HepG2 (cell line): ENCODE measurements around the gene MEF2A. TPM values are rescaled to one million over a fixed set of nuclear protein-coding genes. Genes with fewer than 3 reads are reported as not detected.

Source experiments
- ATAC-seq: fragments of 200-7000 bp; cut with Tn5 transposase; 3 replicates; pipeline ENCODE4 v1.9.1; 2020; ENCODE audit warnings: mild to moderate bottlenecking, moderate library complexity
- BruUV-seq: library from RNA; stranded (reverse); fragments of 400-500 nt; replicated peaks from 2 replicates; lab custom pipeline; 2021; lab: Mats Ljungman, UMichigan
- CTCF ChIA-PET: fragments of 300-600 bp; formaldehyde crosslinking; extraction: SDS; loops from one replicate; lab custom pipeline; 2021; ENCODE audit warnings: low total read pairs, inconsistent platforms, low intra/inter-chr PET ratio; lab: Yijun Ruan, JAX
- POLR2A ChIA-PET: fragments of 350-600 bp; sonication (Branson Sonifier 250); formaldehyde crosslinking; loops from one replicate; lab custom pipeline; 2020; ENCODE audit warnings: antibody characterized with exemption, inconsistent platforms; lab: Yijun Ruan, JAX
- DNase-seq: peaks from one replicate; pipeline ENCODE4 v3.0.0-alpha.2; 2015; ENCODE audit warnings: low spot score
- FAIRE-seq: peaks from 3 replicates; lab custom pipeline; 2011; peaks lifted over from hg19 to GRCh38; lab: Jason Lieb, UNC
- H2AFZ ChIP-seq: one replicate; pipeline ENCODE4 v1.6.1; 2011; ENCODE audit warnings: low read length, inconsistent platforms
- H3K27ac ChIP-seq: fragments of 300-600 bp; 3 replicates; pipeline ENCODE4 v1.8.0; 2011; ENCODE audit warnings: mixed run types, mild to moderate bottlenecking, mixed read lengths, low read length, inconsistent platforms; ENCODE audit not compliant: insufficient read depth; ENCODE audit errors: extremely low read length
- H3K27me3 ChIP-seq, 2 experiments: fragments of 200-600 bp in 1 of 2; 2 replicates in 1 of 2; 3 replicates in 1 of 2; pipeline versions ENCODE4 v1.6.0 to v1.8.0; 2011; ENCODE audit warnings: low read length in 2 of 2, mild to moderate bottlenecking in 2 of 2, moderate library complexity in 2 of 2, inconsistent platforms in 1 of 2; ENCODE audit not compliant: insufficient read depth in 2 of 2, control insufficient read depth in 1 of 2
- H3K36me3 ChIP-seq, 2 experiments: fragments of 200-600 bp in 1 of 2; replicated peaks in 1 of 2; 2 replicates in 1 of 2; 3 replicates in 1 of 2; pipeline versions ENCODE4 v1.5.1 to v1.8.0; 2011; ENCODE audit warnings: low read length in 2 of 2, inconsistent platforms in 1 of 2; ENCODE audit not compliant: insufficient read depth in 2 of 2, control insufficient read depth in 1 of 2
- H3K4me1 ChIP-seq: 2 replicates; pipeline ENCODE4 v1.5.1; 2012; ENCODE audit warnings: low read length, inconsistent platforms; ENCODE audit not compliant: insufficient read depth
- H3K4me2 ChIP-seq: 2 replicates; pipeline ENCODE4 v1.6.0; 2011; ENCODE audit warnings: low read depth, low read length, inconsistent platforms
- H3K4me3 ChIP-seq, 3 experiments: fragments of 200-600 bp in 1 of 3; sonication (generic), shearing (Covaris generic) in 1 of 3; replicated peaks in 1 of 3; 2 replicates each; pipeline ENCODE4 v1.5.1; 2011 to 2016; ENCODE audit warnings: low read length in 3 of 3, inconsistent platforms in 2 of 3, low read depth in 2 of 3, mild to moderate bottlenecking in 2 of 3, control low read depth in 1 of 3, mixed read lengths in 1 of 3; ENCODE audit not compliant: insufficient read depth in 1 of 3
- H3K79me2 ChIP-seq: one replicate; pipeline ENCODE4 v1.6.1; 2011; ENCODE audit warnings: low read length, inconsistent platforms; ENCODE audit not compliant: insufficient read depth
- H3K9ac ChIP-seq: 2 replicates; pipeline ENCODE4 v1.6.0; 2011; ENCODE audit warnings: mild to moderate bottlenecking, low read depth, low read length, inconsistent platforms; ENCODE audit not compliant: insufficient read depth
- H3K9me3 ChIP-seq: 2 replicates; pipeline ENCODE4 v1.5.1; 2012; ENCODE audit warnings: mild to moderate bottlenecking, low read length
- H4K20me1 ChIP-seq: 2 replicates; pipeline ENCODE4 v1.6.0; 2011; ENCODE audit warnings: inconsistent platforms, mild to moderate bottlenecking, low read length, moderate library complexity; ENCODE audit not compliant: insufficient read depth
- CREM ChIP-seq, 2 experiments: sonication (generic) in 1 of 2; formaldehyde crosslinking in 1 of 2; IDR thresholded peaks; 2 replicates each; pipeline versions ENCODE4 v1.4.0 to v1.6.1; 2016 to 2020; ENCODE audit warnings: antibody characterized with exemption in 1 of 2, mild to moderate bottlenecking in 1 of 2, missing genetic modification reagents in 1 of 2
- DNMT3B ChIP-seq: conservative IDR thresholded peaks from 2 replicates; pipeline ENCODE4 v1.6.1; 2016; ENCODE audit warnings: missing biosample characterization, control low read depth
- EZH2 ChIP-seq: conservative IDR thresholded peaks from 2 replicates; pipeline ENCODE4 v1.6.1; 2012; ENCODE audit warnings: mild to moderate bottlenecking, low read depth, low read length, moderate library complexity
- FOXP1 ChIP-seq, 2 experiments: fragments of 450-650 bp in 1 of 2; IDR thresholded peaks; 2 replicates each; pipeline ENCODE4 v1.6.1; 2017 to 2018; ENCODE audit warnings: antibody characterized with exemption in 1 of 2
- KMT2A ChIP-seq: sonication (generic); formaldehyde crosslinking; IDR thresholded peaks from 2 replicates; pipeline ENCODE4 v1.4.0; 2020; ENCODE audit warnings: missing genetic modification reagents
- KMT2B ChIP-seq: IDR thresholded peaks from 2 replicates; pipeline ENCODE4 v1.6.1; 2016; ENCODE audit warnings: missing genetic modification reagents, missing compliant biosample characterization
- NFE2L2 ChIP-seq: fragments of 150-350 bp; IDR thresholded peaks from 2 replicates; pipeline ENCODE4 v1.6.1; 2014; ENCODE audit warnings: low read length
- POGK ChIP-seq: sonication (generic); formaldehyde crosslinking; conservative IDR thresholded peaks from 2 replicates; pipeline ENCODE4 v1.8.0; 2022; ENCODE audit warnings: mild to moderate bottlenecking, moderate library complexity, missing genetic modification reagents
- SAFB2 ChIP-seq: sonication (generic); formaldehyde crosslinking; IDR thresholded peaks from 2 replicates; pipeline ENCODE4 v1.5.1; 2020; ENCODE audit warnings: missing genetic modification reagents, low read depth, mild to moderate bottlenecking, borderline replicate concordance
- TBL1XR1 ChIP-seq: fragments of 150-350 bp; IDR thresholded peaks from 2 replicates; pipeline ENCODE4 v1.6.1; 2014; ENCODE audit warnings: borderline replicate concordance, low read length; ENCODE audit not compliant: partially characterized antibody
- TEAD3 ChIP-seq: optimal IDR thresholded peaks from 2 replicates; pipeline ENCODE3; 2016; ENCODE audit warnings: borderline replicate concordance
- XRCC5 ChIP-seq: fragments of 200-400 bp; formaldehyde crosslinking; optimal IDR thresholded peaks from 2 replicates; pipeline ENCODE3; 2017; ENCODE audit warnings: mild to moderate bottlenecking, low read length
- ZBTB20 ChIP-seq: sonication (generic); formaldehyde crosslinking; IDR thresholded peaks from 2 replicates; pipeline ENCODE4 v1.8.1; 2023; ENCODE audit warnings: missing genetic modification reagents, low read depth, mild to moderate bottlenecking, borderline replicate concordance
- ZNF484 ChIP-seq: sonication (generic); formaldehyde crosslinking; IDR thresholded peaks from 2 replicates; pipeline ENCODE4 v1.5.1; 2020; ENCODE audit warnings: mild to moderate bottlenecking, low read depth, missing genetic modification reagents, borderline replicate concordance
- ZNF577 ChIP-seq: sonication (generic); formaldehyde crosslinking; IDR thresholded peaks from 2 replicates; pipeline ENCODE4 v1.4.0; 2020; ENCODE audit warnings: mild to moderate bottlenecking, low read depth, missing genetic modification reagents, borderline replicate concordance
- ZNF616 ChIP-seq: sonication (generic); formaldehyde crosslinking; IDR thresholded peaks from 2 replicates; pipeline ENCODE4 v1.5.0; 2020; ENCODE audit warnings: low read depth, mild to moderate bottlenecking, missing genetic modification reagents
- WGBS: methylation state at CpG from one replicate; pipeline ENCODE4 v1.1.6; 2017; ENCODE audit warnings: low lambda C conversion rate; 5-methylcytosine and 5-hydroxymethylcytosine counted together
- in situ Hi-C: cut with HindIII; loops from 2 replicates; pipeline ENCODE4 v1.10.0; 2017; ENCODE audit warnings: low pct_unique_long_range_greater_than_20kb; ENCODE audit not compliant: extremely low pct_ligation_motif_present
- intact Hi-C: fragments of 100-400 bp; cut with micrococcal nuclease; formaldehyde crosslinking; loops from one replicate; pipeline ENCODE4 v1.10.0; 2022; ENCODE audit not compliant: unreplicated experiment
- polyA plus RNA-seq, 8 experiments: library from polyadenylated mRNA; depleted of rRNA in 3 of 8; stranded (reverse) in 7 of 8; unstranded in 1 of 8; fragments of >200 nt; fragmentation: Illumina TruSeq in 4 of 8; extraction: Trizol in 4 of 8; gene quantifications; 2 replicates each; pipeline versions ENCODE4 v1.2.1 to v1.2.3, GENCODE V29; 2011 to 2016; ENCODE audit warnings: low read depth in 4 of 8, missing spikeins in 1 of 8, mixed read lengths in 1 of 8; ENCODE audit not compliant: insufficient read depth in 1 of 8
- total RNA-seq, 5 experiments: library from RNA; depleted of rRNA; stranded (reverse); fragments of >200 nt; fragmentation: Illumina TruSeq; extraction: Trizol; gene quantifications; 2 replicates each; pipeline ENCODE4 v1.2.3, GENCODE V29; 2016; ENCODE audit warnings: low read depth in 1 of 5
- TF ChIP-seq, protein P1 (sequence below): IDR thresholded peaks from 2 replicates; pipeline ENCODE4 v1.6.1; 2016; ENCODE audit warnings: low read depth

MEF2A gene
- total and polyA plus RNA-seq, 2 of the 13 experiments (the other 11 are each of a cell fraction or from before 2014, with no cell fraction given), result 15.2 to 24.4 TPM

DNA sequence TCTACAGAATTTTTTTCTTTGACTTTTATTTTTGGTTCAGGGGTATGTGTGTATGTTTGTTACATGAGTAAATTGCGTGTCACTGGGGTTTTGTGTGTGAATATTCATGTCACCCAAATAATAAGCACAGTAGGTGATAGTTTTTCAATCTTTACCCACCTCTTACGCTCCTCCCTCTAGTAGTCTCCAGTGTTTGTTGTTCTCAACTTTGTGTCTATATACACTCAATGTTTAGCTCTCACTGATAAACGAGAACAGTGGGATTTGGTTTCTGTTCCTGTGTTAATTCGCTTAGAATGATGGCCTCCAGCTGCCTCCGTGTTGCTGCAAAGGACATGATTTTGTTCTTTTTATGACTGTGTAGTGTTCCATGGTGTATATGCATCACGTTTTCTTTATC lies 54.4 kb downstream of the MEF2A start:
- H3K27ac ChIP-seq, result peak overlapping the region; percentile 47

GRCh38 chr15:99621767-99622166 lies 56.0 kb downstream of the MEF2A start:
- in situ Hi-C loops, result no loop called here
- Histone ChIP-seq H4K20me1 (peaks cover 4% of the 10 kb centered on the region; the same call in 1 of the 2 replicates), H3K4me3 (no peak overlapping the region), H3K27ac (no peak overlapping the region), H3K36me3 (0 out of 5 replicates have a peak, but pooled peaks cover 0 to 2% of the 10 kb centered on the region in 2 experiments), H3K9ac (no peak overlapping the region), H3K79me2 (peaks cover 65% of the 10 kb centered on the region), H3K4me1 (peaks cover 41% of the 10 kb centered on the region), H2AFZ (no peak overlapping the region), H3K27me3 (no peaks in the 10 kb centered on the region), H3K9me3 (peaks cover 19% of the 10 kb centered on the region), H3K4me2 (no peak overlapping the region)
- DNase-seq (no peak), ATAC-seq (no peak), FAIRE-seq (no peak)
- BruUV-seq, result no TSS peak
- ChIA-PET CTCF (no interaction called here), POLR2A (no interaction called here)
- intact Hi-C loops, result no loop called here
- no peak for TF ChIP-seq EZH2
- no peak for TF ChIP-seq TEAD3 (CRISPR knock-in tag)
- no peak for TF ChIP-seq DNMT3B
- TF ChIP-seq KMT2A (CRISPR knock-in tag), result no peak
- no peak for TF ChIP-seq CREM (IDR thresholded peaks at IDR 0.05)
- TF ChIP-seq CREM (CRISPR knock-in tag; IDR thresholded peaks at IDR 0.05), result no peak
- no peak for TF ChIP-seq ZBTB20
- TF ChIP-seq POGK (CRISPR knock-in tag), result no peak
- no peak for TF ChIP-seq TBL1XR1
- TF ChIP-seq XRCC5, result no peak

More for the DNA sequence above, 54.4 kb downstream of the MEF2A start:
- DNase-seq (no peak), ATAC-seq (peak; percentile 47; the same call in 1 of the 3 replicates), FAIRE-seq (no peak)
- H2AFZ ChIP-seq, result no peak overlapping the region
- TF ChIP-seq FOXP1 (IDR thresholded peaks at IDR 0.05) (no peak), FOXP1 (CRISPR knock-in tag; IDR thresholded peaks at IDR 0.05) (peak; percentile 41; the same call in 1 of the 2 replicates), ZNF484 (no peak), KMT2B (CRISPR knock-in tag) (no peak), ZNF616 (CRISPR knock-in tag) (no peak), ZNF577 (CRISPR knock-in tag) (no peak), SAFB2 (CRISPR knock-in tag) (no peak), NFE2L2 (no peak)
- TF ChIP-seq, protein P1, sequence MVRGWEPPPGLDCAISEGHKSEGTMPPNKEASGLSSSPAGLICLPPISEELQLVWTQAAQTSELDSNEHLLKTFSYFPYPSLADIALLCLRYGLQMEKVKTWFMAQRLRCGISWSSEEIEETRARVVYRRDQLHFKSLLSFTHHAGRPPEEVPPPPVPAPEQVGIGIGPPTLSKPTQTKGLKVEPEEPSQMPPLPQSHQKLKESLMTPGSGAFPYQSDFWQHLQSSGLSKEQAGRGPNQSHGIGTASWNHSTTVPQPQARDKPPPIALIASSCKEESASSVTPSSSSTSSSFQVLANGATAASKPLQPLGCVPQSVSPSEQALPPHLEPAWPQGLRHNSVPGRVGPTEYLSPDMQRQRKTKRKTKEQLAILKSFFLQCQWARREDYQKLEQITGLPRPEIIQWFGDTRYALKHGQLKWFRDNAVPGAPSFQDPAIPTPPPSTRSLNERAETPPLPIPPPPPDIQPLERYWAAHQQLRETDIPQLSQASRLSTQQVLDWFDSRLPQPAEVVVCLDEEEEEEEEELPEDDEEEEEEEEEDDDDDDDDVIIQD (CRISPR knock-in tag), result 0 out of 2 replicates have a peak, but pooled peaks have one; percentile 20
- H3K4me1 ChIP-seq, result peaks cover 44% of the 10 kb centered on the region
- no peak overlapping the region for H3K9ac ChIP-seq
- 0 out of 5 replicates have a peak, but pooled peaks cover 0 to 2% of the 10 kb centered on the region in 2 experiments for H3K36me3 ChIP-seq
- 57% methylated on average over 6 of the region's 6 CpGs for WGBS
- no TSS peak for BruUV-seq
- H4K20me1 ChIP-seq, result peaks cover 4% of the 10 kb centered on the region; the same call in 1 of the 2 replicates
- ChIA-PET CTCF (no interaction called here), POLR2A (no interaction called here)
- peaks cover 12% of the 10 kb centered on the region for H3K9me3 ChIP-seq
- in situ Hi-C loops, result no loop called here
- intact Hi-C loops, result no loop called here
- peaks cover 70% of the 10 kb centered on the region for H3K79me2 ChIP-seq
- H3K4me3 ChIP-seq, result no peak overlapping the region
- peak overlapping the region; percentile 6; the same call in 1 of the 2 replicates for H3K4me2 ChIP-seq
- no peaks in the 10 kb centered on the region for H3K27me3 ChIP-seq
